Fibroblast of the aortic adventitia (primary cell): ENCODE results near the gene GFRA1. TPM values are rescaled to one million over a fixed set of nuclear protein-coding genes. Genes with fewer than 3 reads are reported as not detected.
"Not testable (repeated sequence)": the region's sequence is repeated elsewhere in the genome, so short reads cannot be mapped to it uniquely, and the experiment has no call there.

Experiments
- DNase-seq: peaks from one replicate; pipeline ENCODE4 v3.0.0-alpha.2; 2010; ENCODE audit warnings: low read depth
- H3K4me3 ChIP-seq: 2 replicates; pipeline ENCODE4 v1.5.1; 2011; ENCODE audit warnings: low read depth, mild to moderate bottlenecking, control low read depth, low read length, moderate library complexity
- CTCF ChIP-seq: IDR thresholded peaks from 2 replicates; pipeline ENCODE4 v1.5.1; 2011; ENCODE audit warnings: mild to moderate bottlenecking, low read length, control low read depth, inconsistent platforms; ENCODE audit not compliant: insufficient read depth
- total RNA-seq: library from RNA; depleted of rRNA; stranded (reverse); fragments of >200 nt; gene quantifications from 2 replicates; pipeline ENCODE4 v1.2.3, GENCODE V29; 2012; ENCODE audit warnings: low replicate concordance

GFRA1 gene
- total RNA-seq, 1 donor, result 0.18 TPM

- no peak for TF ChIP-seq CTCF
- H3K4me3 ChIP-seq, result no peak overlapping the region
- DNase-seq, result no peak
These were observed 103.1 kb downstream of the GFRA1 start for GRCh38 chr10:116169782-116170445.

- no peak for DNase-seq
- no peak for TF ChIP-seq CTCF
- H3K4me3 ChIP-seq, result no peak overlapping the region
These were observed 104.3 kb downstream of the GFRA1 start for GRCh38 chr10:116168745-116169144.

- TF ChIP-seq CTCF, result no peak
- DNase-seq, result no peak
- H3K4me3 ChIP-seq, result no peak overlapping the region
These were observed 104.7 kb downstream of the GFRA1 start for GRCh38 chr10:116168329-116168728.

GRCh38 chr10:116165941-116166340 is 107.1 kb downstream of the GFRA1 start:
- H3K4me3 ChIP-seq, result not testable (repeated sequence)

GRCh38 chr10:116164291-116164690 is 108.7 kb downstream of the GFRA1 start:
- DNase-seq, result no peak
- TF ChIP-seq CTCF, result no peak
- H3K4me3 ChIP-seq, result no peak overlapping the region

More at GRCh38 chr10:116165941-116166340, 107.1 kb downstream of the GFRA1 start:
- DNase-seq, result not testable (repeated sequence)

GRCh38 chr10:116163333-116164131 is 109.5 kb downstream of the GFRA1 start:
- no peak for TF ChIP-seq CTCF
- DNase-seq, result no peak
- no peak overlapping the region for H3K4me3 ChIP-seq

- no peak for TF ChIP-seq CTCF
- H3K4me3 ChIP-seq, result no peak overlapping the region
- DNase-seq, result no peak
These were observed 110.2 kb downstream of the GFRA1 start for GRCh38 chr10:116162851-116163250.
